22Rv1 (cell line): ENCODE data around the gene MIA3.

ENCODE experiments used
- H3K27ac ChIP-seq: fragments of 450-650 bp; 2 replicates; pipeline ENCODE4 v1.5.1; 2017
- CTCF ChIP-seq: fragments of 450-650 bp; IDR thresholded peaks from 2 replicates; pipeline ENCODE4 v1.5.1; 2017; ENCODE audit warnings: mild to moderate bottlenecking
- ZFX ChIP-seq: fragments of 450-650 bp; IDR thresholded peaks from 2 replicates; pipeline ENCODE4 v1.6.1; 2017; ENCODE audit warnings: antibody characterized with exemption, borderline replicate concordance

Gene MIA3

GRCh38 chr1:222588135-222588534 is 29.8 kb upstream of the MIA3 start:
- TF ChIP-seq CTCF, result no peak
- TF ChIP-seq ZFX, result no peak
- no peak overlapping the region for H3K27ac ChIP-seq

- no peak for TF ChIP-seq ZFX
- H3K27ac ChIP-seq, result peak within 1 kb of the TSS; percentile 83
Observed at GRCh38 chr1:222589462-222590302, 28.2 kb upstream of the MIA3 start, which contains the start of gene TAF1A. TSS of gene TAF1A (minus strand) at chr1:222589933.

- no peak for TF ChIP-seq CTCF
- TF ChIP-seq ZFX, result no peak
- no peak overlapping the region for H3K27ac ChIP-seq
Observed at GRCh38 chr1:222592171-222592570, 25.7 kb upstream of the MIA3 start.

DNA sequence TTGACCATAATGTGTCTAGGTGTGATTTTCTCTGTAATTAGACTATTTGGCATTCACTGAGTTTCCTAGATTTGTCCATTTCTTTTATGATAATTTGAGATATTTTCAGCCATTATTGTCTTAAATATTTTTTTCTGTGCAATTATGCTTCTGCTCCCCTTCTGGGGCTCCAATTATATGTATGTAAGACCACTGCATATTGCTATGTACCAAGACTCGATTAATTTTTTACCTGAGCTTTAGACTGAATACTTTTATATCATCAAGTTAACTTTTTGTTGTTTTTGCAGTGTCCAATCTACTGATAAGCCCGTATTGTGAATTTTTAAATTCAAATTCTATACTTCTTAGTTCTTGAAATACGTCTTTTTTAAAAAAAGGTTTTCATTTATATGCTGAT is 23.1 kb upstream of the MIA3 start:
- TF ChIP-seq ZFX, result no peak
- TF ChIP-seq CTCF, result no peak

DNA sequence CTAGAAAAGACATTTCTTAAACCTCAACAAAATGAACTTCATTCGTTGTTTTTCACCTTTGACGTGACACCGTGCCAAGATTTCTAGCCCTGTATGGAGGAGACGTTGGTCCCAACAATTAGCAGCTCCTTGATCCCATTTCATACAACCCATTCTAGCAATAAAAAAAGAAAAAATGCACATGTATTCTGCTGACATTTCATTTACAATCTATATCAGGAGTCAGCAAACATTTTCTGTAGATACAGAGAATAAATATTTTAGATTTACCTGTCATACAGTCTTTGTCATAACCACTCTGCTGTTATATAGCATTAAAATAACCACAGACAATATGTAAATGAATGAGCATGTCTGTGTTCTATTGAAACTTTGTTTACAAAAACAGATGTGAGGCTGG is 21.2 kb upstream of the MIA3 start:
- TF ChIP-seq CTCF (no peak), ZFX (no peak)
- no peak overlapping the region for H3K27ac ChIP-seq

More for the DNA sequence above, 23.1 kb upstream of the MIA3 start:
- no peak overlapping the region for H3K27ac ChIP-seq

DNA sequence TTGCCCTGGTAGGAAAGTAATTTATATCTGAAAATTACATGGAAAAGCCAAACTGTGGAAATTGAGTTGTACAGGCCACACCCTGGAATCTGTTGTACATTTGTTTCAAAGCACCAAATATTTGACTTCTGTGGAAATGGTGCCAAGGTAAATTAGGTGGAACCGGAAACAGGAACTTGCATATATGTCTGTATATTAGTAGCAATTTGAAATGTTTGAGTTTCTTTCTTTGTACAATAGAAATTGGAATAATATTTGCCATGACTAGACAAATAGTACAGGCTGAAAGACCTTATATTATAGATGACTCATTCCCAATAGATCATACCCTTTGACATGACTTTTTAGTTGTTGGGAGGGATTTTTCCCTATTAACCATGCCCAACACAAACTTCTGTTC is 17.6 kb upstream of the MIA3 start:
- peak overlapping the region; percentile 91 for H3K27ac ChIP-seq
- TF ChIP-seq ZFX, result no peak
- TF ChIP-seq CTCF, result no peak

DNA sequence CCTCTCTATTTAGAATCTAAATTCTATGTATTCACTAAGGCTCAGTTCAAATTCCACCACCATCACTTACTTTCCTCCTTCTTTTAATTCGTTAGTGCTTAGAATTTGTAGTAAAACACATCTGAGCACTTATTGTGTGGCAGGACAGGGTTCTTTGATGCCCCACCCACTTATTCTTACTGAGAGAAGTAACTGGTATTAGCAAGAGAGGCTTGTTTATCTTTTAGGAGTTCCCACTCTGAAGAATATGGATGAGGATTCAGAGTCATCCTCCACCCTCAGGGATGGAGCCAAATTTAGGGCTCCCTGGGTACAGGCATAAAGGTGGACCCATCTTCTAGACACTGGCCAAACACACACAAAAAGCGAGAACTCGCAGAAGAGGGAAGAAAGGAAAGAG is 16.6 kb upstream of the MIA3 start:
- H3K27ac ChIP-seq, result peak overlapping the region; percentile 91
- TF ChIP-seq CTCF (no peak), ZFX (no peak)
